Panc1 (cell line): Measurements from ENCODE around the gene RASL11B.

Experiments
- POLR2AphosphoS5 ChIP-seq: IDR thresholded peaks from 2 replicates; pipeline ENCODE4 v1.6.1; 2012; ENCODE audit warnings: mild to moderate bottlenecking, low read depth, low read length, moderate library complexity
- SIN3A ChIP-seq: IDR thresholded peaks from 2 replicates; pipeline ENCODE4 v1.6.1; 2012; ENCODE audit warnings: low read depth, mild to moderate bottlenecking, low read length, moderate library complexity, borderline replicate concordance; ENCODE audit not compliant: insufficient read depth
- TF ChIP-seq, protein P1 (sequence below): fragments of 450-650 bp; IDR thresholded peaks from 2 replicates; pipeline ENCODE4 v1.5.1; 2017; ENCODE audit warnings: mild to moderate bottlenecking

- TF ChIP-seq, protein P1, sequence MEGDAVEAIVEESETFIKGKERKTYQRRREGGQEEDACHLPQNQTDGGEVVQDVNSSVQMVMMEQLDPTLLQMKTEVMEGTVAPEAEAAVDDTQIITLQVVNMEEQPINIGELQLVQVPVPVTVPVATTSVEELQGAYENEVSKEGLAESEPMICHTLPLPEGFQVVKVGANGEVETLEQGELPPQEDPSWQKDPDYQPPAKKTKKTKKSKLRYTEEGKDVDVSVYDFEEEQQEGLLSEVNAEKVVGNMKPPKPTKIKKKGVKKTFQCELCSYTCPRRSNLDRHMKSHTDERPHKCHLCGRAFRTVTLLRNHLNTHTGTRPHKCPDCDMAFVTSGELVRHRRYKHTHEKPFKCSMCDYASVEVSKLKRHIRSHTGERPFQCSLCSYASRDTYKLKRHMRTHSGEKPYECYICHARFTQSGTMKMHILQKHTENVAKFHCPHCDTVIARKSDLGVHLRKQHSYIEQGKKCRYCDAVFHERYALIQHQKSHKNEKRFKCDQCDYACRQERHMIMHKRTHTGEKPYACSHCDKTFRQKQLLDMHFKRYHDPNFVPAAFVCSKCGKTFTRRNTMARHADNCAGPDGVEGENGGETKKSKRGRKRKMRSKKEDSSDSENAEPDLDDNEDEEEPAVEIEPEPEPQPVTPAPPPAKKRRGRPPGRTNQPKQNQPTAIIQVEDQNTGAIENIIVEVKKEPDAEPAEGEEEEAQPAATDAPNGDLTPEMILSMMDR: no peak
- TF ChIP-seq SIN3A (no peak), POLR2AphosphoS5 (no peak)
These were observed 24.2 kb upstream of the RASL11B start for GRCh38 chr4:52837716-52838558.
